B cell (primary cell): ENCODE results near the gene HNRNPLL. TPM values are rescaled to one million over a fixed set of nuclear protein-coding genes. Genes with fewer than 3 reads are reported as not detected.

Source experiments
- ATAC-seq: fragments of 200-7000 bp; cut with Tn5 transposase; one replicate; pipeline ENCODE4 v1.10.0; 2021; ENCODE audit warnings: low read depth, mild to moderate bottlenecking, moderate number of reproducible peaks, moderate library complexity
- CTCF ChIA-PET: fragments of 350-600 bp; sonication (Branson Sonifier 250); formaldehyde crosslinking; loops from one replicate; lab custom pipeline; 2021; ENCODE audit warnings: antibody characterized with exemption, inconsistent platforms; lab: Charles Lee
- POLR2A ChIA-PET: fragments of 350-600 bp; sonication (Branson Sonifier 250); formaldehyde crosslinking; loops from one replicate; lab custom pipeline; 2021; ENCODE audit warnings: antibody characterized with exemption; lab: Charles Lee
- DNase-seq: peaks from one replicate; pipeline ENCODE4 v3.0.0; 2013
- H2AFZ ChIP-seq: 2 replicates; pipeline ENCODE4 v1.6.1; 2012; ENCODE audit warnings: mild to moderate bottlenecking, low read depth, low read length; ENCODE audit not compliant: insufficient read depth, poor library complexity, severe bottlenecking
- H3K27ac ChIP-seq, 2 donors: 1 replicate in 1 of 2; 2 replicates in 1 of 2; pipeline ENCODE4 v1.5.1; 2012 to 2013; ENCODE audit warnings: low read length in 2 of 2, mild to moderate bottlenecking in 2 of 2, moderate library complexity in 1 of 2
- H3K27me3 ChIP-seq, 4 experiments: fragments of 200-600 bp in 1 of 4; sonication (generic) in 1 of 4; replicated peaks in 1 of 4; 1 replicate in 2 of 4; 2 replicates in 2 of 4; pipeline versions ENCODE4 v1.6.1 to v1.7.0; 2013 to 2016; ENCODE audit warnings: low read length in 3 of 4, mild to moderate bottlenecking in 2 of 4, mixed read lengths in 1 of 4, moderate library complexity in 1 of 4; ENCODE audit not compliant: insufficient read depth in 4 of 4, control insufficient read depth in 3 of 4; ENCODE audit errors: control extremely low read depth in 1 of 4
- H3K36me3 ChIP-seq, 2 experiments: replicated peaks in 1 of 2; 1 replicate in 1 of 2; 2 replicates in 1 of 2; pipeline versions ENCODE4 v1.6.1 to v1.7.1; 2013; ENCODE audit warnings: low read length in 1 of 2; ENCODE audit not compliant: insufficient read depth in 2 of 2, control insufficient read depth in 1 of 2; ENCODE audit errors: control extremely low read depth in 1 of 2, extremely low read depth in 1 of 2
- H3K4me1 ChIP-seq, 2 donors: fragments of 200-600 bp in 1 of 2; sonication (generic) in 1 of 2; 1 replicate in 1 of 2; 2 replicates in 1 of 2; pipeline versions ENCODE4 v1.5.1 to v1.6.1; 2013 to 2017; ENCODE audit warnings: low read length in 2 of 2; ENCODE audit not compliant: control insufficient read depth in 2 of 2, insufficient read depth in 2 of 2
- H3K4me2 ChIP-seq: replicated peaks from 2 replicates; pipeline ENCODE3; 2012; ENCODE audit warnings: mild to moderate bottlenecking, low read depth, low read length; ENCODE audit not compliant: poor library complexity, severe bottlenecking
- H3K4me3 ChIP-seq, 5 experiments: fragments of 200-600 bp in 1 of 5; sonication (generic) in 1 of 5; 1 replicate in 3 of 5; 2 replicates in 2 of 5; pipeline versions ENCODE4 v1.5.1 to v1.7.0; 2011 to 2016; ENCODE audit warnings: low read length in 4 of 5, mild to moderate bottlenecking in 4 of 5, low read depth in 2 of 5, control low read depth in 1 of 5, moderate library complexity in 1 of 5; ENCODE audit not compliant: insufficient read depth in 1 of 5; ENCODE audit errors: control extremely low read depth in 1 of 5, extremely low read depth in 1 of 5
- H3K79me2 ChIP-seq: fragments of 200-600 bp; sonication (generic); one replicate; pipeline ENCODE4 v1.6.0; 2016; ENCODE audit warnings: low read length; ENCODE audit not compliant: control insufficient read depth, insufficient read depth
- H3K9ac ChIP-seq: fragments of 200-600 bp; sonication (generic); 2 replicates; pipeline ENCODE4 v1.6.1; 2017; ENCODE audit warnings: mild to moderate bottlenecking, low read length, moderate library complexity
- H3K9me3 ChIP-seq, 3 donors: one replicate each; pipeline versions ENCODE4 v1.6.1 to v1.7.1; 2013; ENCODE audit warnings: low read length in 2 of 3; ENCODE audit not compliant: control insufficient read depth in 2 of 3, insufficient read depth in 1 of 3; ENCODE audit errors: control extremely low read depth in 1 of 3
- H4K20me1 ChIP-seq: 2 replicates; pipeline ENCODE4 v1.6.0; 2012; ENCODE audit warnings: mild to moderate bottlenecking, low read length; ENCODE audit not compliant: insufficient read depth, control insufficient read depth, poor library complexity, severe bottlenecking
- H3K27ac Mint-ChIP-seq: one replicate; pipeline ENCODE4 v1.8.0; 2021; ENCODE audit warnings: mixed read lengths
- H3K27me3 Mint-ChIP-seq: one replicate; pipeline ENCODE4 v1.8.0; 2021; ENCODE audit warnings: mixed read lengths
- H3K4me1 Mint-ChIP-seq: one replicate; pipeline ENCODE4 v1.8.0; 2021; ENCODE audit warnings: mixed read lengths
- H3K4me3 Mint-ChIP-seq: one replicate; pipeline ENCODE4 v1.8.0; 2021; ENCODE audit warnings: mixed read lengths
- H3K9me3 Mint-ChIP-seq: one replicate; pipeline ENCODE4 v1.8.0; 2022; ENCODE audit warnings: mixed read lengths; ENCODE audit not compliant: insufficient read depth
- CTCF ChIP-seq: fragments of 200-600 bp; IDR thresholded peaks from one replicate; pipeline ENCODE4 v1.8.0; 2022; ENCODE audit warnings: antibody characterized with exemption, mild to moderate bottlenecking
- EZH2 ChIP-seq: IDR thresholded peaks from 2 replicates; pipeline ENCODE4 v1.6.1; 2012; ENCODE audit warnings: borderline replicate concordance, low read depth, mild to moderate bottlenecking, moderate library complexity, low read length; ENCODE audit not compliant: insufficient read depth, poor library complexity, severe bottlenecking
- WGBS: methylation state at CpG from one replicate; pipeline ENCODE4 v1.1.5; 2013; ENCODE audit warnings: missing lambda C conversion rate; ENCODE audit not compliant: insufficient coverage; 5-methylcytosine and 5-hydroxymethylcytosine counted together
- intact Hi-C: fragments of 100-400 bp; cut with micrococcal nuclease; formaldehyde crosslinking; loops from one replicate; pipeline ENCODE4 v1.10.0; 2022
- polyA plus RNA-seq: library from polyadenylated mRNA; depleted of rRNA; stranded (reverse); fragments of >200 nt; gene quantifications from 2 replicates; pipeline ENCODE4 v1.2.3, GENCODE V29; 2012
- total RNA-seq, 2 donors: library from RNA; stranded (reverse); fragments of 120-200 nt in 1 of 2; gene quantifications; 1 replicate in 1 of 2; 2 replicates in 1 of 2; pipeline versions ENCODE4 v1.2.3 to v1.2.4, GENCODE V29; 2013 to 2022

HNRNPLL gene
- total and polyA plus RNA-seq, 2 donors (not counting 1 experiment from before 2014, with no cell fraction given), result 2.1 to 6.7 TPM

DNA sequence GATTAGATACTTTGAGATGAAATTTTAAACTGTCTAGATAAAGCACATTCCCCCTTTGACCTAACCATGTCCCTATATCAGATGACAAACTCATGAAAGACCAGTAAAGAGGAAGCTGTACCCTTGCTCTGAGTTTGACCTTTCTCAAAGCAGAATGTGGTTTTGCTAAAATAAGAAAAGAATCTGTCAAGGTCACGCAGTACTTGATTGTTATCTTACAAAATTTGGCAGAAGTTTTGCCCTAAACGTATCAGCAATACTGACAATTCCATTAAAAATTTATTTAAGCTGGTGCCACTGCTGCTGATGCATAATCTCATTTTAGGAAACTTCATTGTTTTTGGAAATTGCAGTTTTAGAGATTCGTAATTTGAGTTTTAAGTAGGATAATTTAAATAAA lies 32.0 kb upstream of the HNRNPLL start:
- H2AFZ ChIP-seq, result no peak overlapping the region
- no peaks in the 10 kb centered on the region for H3K9me3 Mint-ChIP-seq
- no peak for TF ChIP-seq EZH2
- no peak for TF ChIP-seq CTCF
- no peaks in the 10 kb centered on the region for H3K36me3 ChIP-seq
- H3K9ac ChIP-seq, result no peak overlapping the region
- peaks cover 0 to 8% (median 1%) of the 10 kb centered on the region in 4 experiments for H3K27me3 ChIP-seq
- H3K27ac Mint-ChIP-seq, result no peak overlapping the region
- H4K20me1 ChIP-seq, result no peaks in the 10 kb centered on the region
- peaks cover 26% of the 10 kb centered on the region for H3K27me3 Mint-ChIP-seq
- intact Hi-C loops, result no loop called here
- H3K4me3 Mint-ChIP-seq, result no peak overlapping the region
- H3K4me2 ChIP-seq, result no peak overlapping the region
- no CpG with 5 or more reads among the region's 3 CpGs for WGBS
- H3K27ac ChIP-seq, result no peak overlapping the region
- H3K4me1 Mint-ChIP-seq, result peaks cover 12% of the 10 kb centered on the region
- no peak for ATAC-seq
- H3K4me3 ChIP-seq, result no peak overlapping the region
- POLR2A ChIA-PET, result no interaction called here
- no peaks in the 10 kb centered on the region for H3K79me2 ChIP-seq
- peaks cover 0 to 6% (median 0%) of the 10 kb centered on the region in 3 donors for H3K9me3 ChIP-seq
- no peak for DNase-seq
- CTCF ChIA-PET, result interaction anchor here (1.0 to 1.1 kb wide), 2 partner anchors 30 to 35 kb away, joined by 3 read pairs; no protein-coding TSS in a partner anchor
- peaks cover 3 to 8% of the 10 kb centered on the region in 2 donors for H3K4me1 ChIP-seq

- ChIA-PET POLR2A (no interaction called here), CTCF (interaction anchor here (1.0 kb wide), 1 partner anchor 36 kb away, joined by 3 read pairs; no protein-coding TSS in a partner anchor)
- Histone ChIP-seq H3K27me3 (peaks cover 0 to 8% (median 2%) of the 10 kb centered on the region in 4 experiments), H4K20me1 (no peaks in the 10 kb centered on the region), H3K4me2 (no peak overlapping the region), H3K27ac (no peak overlapping the region), H3K79me2 (no peaks in the 10 kb centered on the region), H3K36me3 (no peaks in the 10 kb centered on the region), H2AFZ (no peak overlapping the region), H3K9ac (no peak overlapping the region), H3K4me1 (peaks cover 3 to 8% of the 10 kb centered on the region in 2 donors), H3K9me3 (peaks cover 0 to 6% (median 0%) of the 10 kb centered on the region in 3 donors), H3K4me3 (no peak overlapping the region)
- DNase-seq, result no peak
- no peak overlapping the region for H3K4me3 Mint-ChIP-seq
- WGBS, result no CpG with 5 or more reads among the region's 2 CpGs
- intact Hi-C loops, result no loop called here
- no peaks in the 10 kb centered on the region for H3K9me3 Mint-ChIP-seq
- peaks cover 27% of the 10 kb centered on the region for H3K27me3 Mint-ChIP-seq
- no peak for TF ChIP-seq EZH2
- no peak overlapping the region for H3K27ac Mint-ChIP-seq
- no peak for ATAC-seq
- peaks cover 12% of the 10 kb centered on the region for H3K4me1 Mint-ChIP-seq
These were observed 31.2 kb upstream of the HNRNPLL start for GRCh38 chr2:38633895-38634294.
